K562 (cell line): Measurements from ENCODE around the gene TAC1. TPM values are rescaled to one million over a fixed set of nuclear protein-coding genes. Genes with fewer than 3 reads are reported as not detected.
A peak's percentile ranks its signal among the peaks of the same experiment; 100 is the strongest.

Experiments
- BDP1 ChIP-seq: IDR thresholded peaks from 3 replicates; pipeline ENCODE4 v1.6.1; 2011; ENCODE audit not compliant: insufficient read length, insufficient read depth
- CREB3L1 ChIP-seq: fragments of 450-650 bp; IDR thresholded peaks from 2 replicates; pipeline ENCODE4 v1.6.1; 2014; ENCODE audit warnings: low read depth, mild to moderate bottlenecking, moderate library complexity, borderline replicate concordance
- ERF ChIP-seq: fragments of 450-650 bp; formaldehyde crosslinking; IDR thresholded peaks from 2 replicates; pipeline ENCODE4 v1.4.0; 2020; ENCODE audit warnings: mild to moderate bottlenecking, mixed read lengths
- KAT8 ChIP-seq: fragments of 450-650 bp; IDR thresholded peaks from 2 replicates; pipeline ENCODE4 v1.6.1; 2016; ENCODE audit warnings: low read depth, mild to moderate bottlenecking
- KLF16 ChIP-seq: IDR thresholded peaks from 2 replicates; pipeline ENCODE4 v1.6.1; 2016; ENCODE audit warnings: antibody characterized with exemption
- L3MBTL2 ChIP-seq: fragments of 450-650 bp; IDR thresholded peaks from 2 replicates; pipeline ENCODE4 v1.6.1; 2016; ENCODE audit warnings: mild to moderate bottlenecking, moderate library complexity
- NELFE ChIP-seq: IDR thresholded peaks from 2 replicates; pipeline ENCODE4 v1.6.1; 2011; ENCODE audit warnings: mild to moderate bottlenecking; ENCODE audit not compliant: insufficient read depth, insufficient read length
- PHB2 ChIP-seq: fragments of 450-650 bp; IDR thresholded peaks from 2 replicates; pipeline ENCODE4 v1.6.1; 2017; ENCODE audit warnings: low read depth
- PRPF4 ChIP-seq: fragments of 200-400 bp; formaldehyde crosslinking; IDR thresholded peaks from one replicate; pipeline ENCODE4 v1.6.1; 2017; ENCODE audit warnings: low read length, low read depth, mild to moderate bottlenecking; ENCODE audit not compliant: insufficient read depth, poor library complexity, severe bottlenecking
- RAD51 ChIP-seq: fragments of 450-650 bp; IDR thresholded peaks from 2 replicates; pipeline ENCODE4 v1.7.1; 2016; ENCODE audit warnings: low read depth, mild to moderate bottlenecking, borderline replicate concordance
- REST ChIP-seq, 2 experiments: fragments of 450-650 bp; formaldehyde crosslinking in 1 of 2; IDR thresholded peaks; 2 replicates each; pipeline versions ENCODE4 v1.4.0 to v1.6.1; 2014 to 2020; ENCODE audit warnings: mild to moderate bottlenecking in 2 of 2, borderline replicate concordance in 1 of 2, low read depth in 1 of 2
- SRSF1 ChIP-seq: fragments of 200-400 bp; formaldehyde crosslinking; IDR thresholded peaks from 2 replicates; pipeline ENCODE4 v1.6.1; 2017; ENCODE audit warnings: mild to moderate bottlenecking, low read depth, low read length, moderate library complexity
- STAG1 ChIP-seq: sonication (generic); formaldehyde crosslinking; IDR thresholded peaks from 2 replicates; pipeline ENCODE4 v1.5.0; 2020; ENCODE audit warnings: missing genetic modification reagents, borderline replicate concordance
- TAF9B ChIP-seq: fragments of 450-650 bp; IDR thresholded peaks from 2 replicates; pipeline ENCODE4 v1.6.1; 2018; ENCODE audit warnings: mild to moderate bottlenecking; ENCODE audit not compliant: partially characterized antibody
- polyA plus RNA-seq, 8 experiments: library from polyadenylated mRNA; depleted of rRNA in 4 of 8; stranded (reverse) in 5 of 8; unstranded in 3 of 8; fragments of >200 nt; fragmentation: Nextera tagmentation in 2 of 8; fragmentation: Illumina TruSeq in 1 of 8; extraction: Ambion mirVana in 2 of 8; extraction: Trizol in 1 of 8; gene quantifications; 2 replicates each; pipeline versions ENCODE4 v1.2.1 to v1.2.3, GENCODE V29; 2011 to 2014; ENCODE audit warnings: inconsistent platforms in 1 of 8, missing spikeins in 1 of 8
- total RNA-seq, 7 experiments: library from RNA; depleted of rRNA in 6 of 7; stranded (reverse); fragments of >200 nt in 6 of 7; fragmentation: Illumina TruSeq in 2 of 7; extraction: Trizol in 2 of 7; gene quantifications; 2 replicates each; pipeline versions ENCODE4 v1.2.1 to v1.2.3, GENCODE V29; 2011 to 2021; ENCODE audit warnings: low replicate concordance in 1 of 7
- TF ChIP-seq, protein P1 (sequence below): sonication (generic); formaldehyde crosslinking; IDR thresholded peaks from 2 replicates; pipeline ENCODE4 v1.8.0; 2022; ENCODE audit warnings: mild to moderate bottlenecking, low read depth, missing genetic modification reagents
- TF ChIP-seq, protein P2 (sequence below): sonication (generic); formaldehyde crosslinking; IDR thresholded peaks from 2 replicates; pipeline ENCODE4 v1.9.0; 2022; ENCODE audit warnings: mild to moderate bottlenecking, missing genetic modification reagents

TAC1 gene
- total and polyA plus RNA-seq, 9 of the 15 experiments (the other 6 are each of a cell fraction or from before 2014, with no cell fraction given): 0.06 to 0.12 TPM; not detected in 7

GRCh38 chr7:97731736-97732564 lies at the start of gene TAC1 (continued):
- TF ChIP-seq NELFE (no peak), KAT8 (no peak), RAD51 (peak; percentile 58; the same call in 1 of the 2 replicates), PRPF4 (no peak), BDP1 (no peak), CREB3L1 (no peak), PHB2 (no peak), L3MBTL2 (peak; percentile 33; the same call in 1 of the 2 replicates), ERF (CRISPR knock-in tag) (no peak), KLF16 (no peak), REST (IDR thresholded peaks at IDR 0.05; ENCODE audit: borderline replicate concordance) (no peak), REST (CRISPR knock-in tag; IDR thresholded peaks at IDR 0.05; ENCODE audit: low read depth) (no peak), STAG1 (no peak), TAF9B (no peak), SRSF1 (no peak)
- TF ChIP-seq, protein P1, sequence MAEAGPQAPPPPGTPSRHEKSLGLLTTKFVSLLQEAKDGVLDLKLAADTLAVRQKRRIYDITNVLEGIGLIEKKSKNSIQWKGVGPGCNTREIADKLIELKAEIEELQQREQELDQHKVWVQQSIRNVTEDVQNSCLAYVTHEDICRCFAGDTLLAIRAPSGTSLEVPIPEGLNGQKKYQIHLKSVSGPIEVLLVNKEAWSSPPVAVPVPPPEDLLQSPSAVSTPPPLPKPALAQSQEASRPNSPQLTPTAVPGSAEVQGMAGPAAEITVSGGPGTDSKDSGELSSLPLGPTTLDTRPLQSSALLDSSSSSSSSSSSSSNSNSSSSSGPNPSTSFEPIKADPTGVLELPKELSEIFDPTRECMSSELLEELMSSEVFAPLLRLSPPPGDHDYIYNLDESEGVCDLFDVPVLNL (CRISPR knock-in tag): no peak
- TF ChIP-seq, protein P2, sequence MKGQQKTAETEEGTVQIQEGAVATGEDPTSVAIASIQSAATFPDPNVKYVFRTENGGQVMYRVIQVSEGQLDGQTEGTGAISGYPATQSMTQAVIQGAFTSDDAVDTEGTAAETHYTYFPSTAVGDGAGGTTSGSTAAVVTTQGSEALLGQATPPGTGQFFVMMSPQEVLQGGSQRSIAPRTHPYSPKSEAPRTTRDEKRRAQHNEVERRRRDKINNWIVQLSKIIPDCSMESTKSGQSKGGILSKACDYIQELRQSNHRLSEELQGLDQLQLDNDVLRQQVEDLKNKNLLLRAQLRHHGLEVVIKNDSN: no peak
